HUES6 (cell line): Measurements from ENCODE around the gene ZNF226.
"Not testable (repeated sequence)": the region's sequence is repeated elsewhere in the genome, so short reads cannot be mapped to it uniquely, and the experiment has no call there.

Experiments
- H3K27ac ChIP-seq: 2 replicates; pipeline ENCODE4 v1.7.0; 2013; ENCODE audit warnings: low read depth, mild to moderate bottlenecking, low read length, inconsistent platforms
- H3K27me3 ChIP-seq: 2 replicates; pipeline ENCODE4 v1.6.1; 2013; ENCODE audit warnings: low read length; ENCODE audit not compliant: control insufficient read depth, insufficient read depth
- H3K36me3 ChIP-seq: 2 replicates; pipeline ENCODE4 v1.6.1; 2013; ENCODE audit warnings: low read length; ENCODE audit not compliant: control insufficient read depth, insufficient read depth
- H3K4me1 ChIP-seq: 2 replicates; pipeline ENCODE4 v1.6.1; 2013; ENCODE audit warnings: low read length; ENCODE audit not compliant: control insufficient read depth, insufficient read depth
- H3K4me3 ChIP-seq: 2 replicates; pipeline ENCODE4 v1.5.1; 2013; ENCODE audit warnings: low read depth, low read length
- H3K9ac ChIP-seq: one replicate; pipeline ENCODE4 v1.6.1; 2013; ENCODE audit warnings: mild to moderate bottlenecking, low read length
- H3K9me3 ChIP-seq: 2 replicates; pipeline ENCODE4 v1.6.1; 2013; ENCODE audit warnings: low read depth, low read length; ENCODE audit not compliant: control insufficient read depth, insufficient read depth

The ZNF226 gene

GRCh38 chr19:44164673-44165512, at the start of gene ZNF226:
TSS of gene ZNF226 (plus strand) at chr19:44165100. CDS start at chr19:44170081, 4,981 bp downstream.
- Histone ChIP-seq H3K9ac (peak within 1 kb of the TSS; percentile 88), H3K4me3 (peak within 1 kb of the TSS; percentile 87), H3K4me1 (no peaks in the 10 kb centered on the region), H3K36me3 (peaks cover 32% of the 10 kb centered on the region), H3K27me3 (no peaks in the 10 kb centered on the region), H3K9me3 (no peaks in the 10 kb centered on the region), H3K27ac (no peak within 1 kb of the TSS; the same call in 1 of the 2 replicates)

GRCh38 chr19:44121162-44121561, 43.7 kb upstream of the ZNF226 start:
- H3K27ac ChIP-seq, H3K9me3 ChIP-seq, H3K9ac ChIP-seq, H3K4me1 ChIP-seq, H3K4me3 ChIP-seq, H3K27me3 ChIP-seq: not testable (repeated sequence)
- peaks cover 36% of the 10 kb centered on the region for H3K36me3 ChIP-seq

- Histone ChIP-seq H3K4me3 (no peak overlapping the region), H3K9ac (no peak overlapping the region), H3K9me3 (peaks cover 8% of the 10 kb centered on the region; the same call in 1 of the 2 replicates), H3K27ac (no peak overlapping the region), H3K4me1 (no peaks in the 10 kb centered on the region), H3K27me3 (no peaks in the 10 kb centered on the region), H3K36me3 (peaks cover 32% of the 10 kb centered on the region)
Observed at GRCh38 chr19:44131955-44132354, 32.9 kb upstream of the ZNF226 start.

GRCh38 chr19:44141191-44142058, 23.5 kb upstream of the ZNF226 start, which contains the start of gene ZNF234:
TSS of gene ZNF234 (plus strand) at chr19:44141554. CDS start at chr19:44144633, 3,079 bp downstream.
- H3K36me3 ChIP-seq = peaks cover 9% of the 10 kb centered on the region
- no peaks in the 10 kb centered on the region for H3K27me3 ChIP-seq
- peak within 1 kb of the TSS; percentile 77 for H3K4me3 ChIP-seq
- peak within 1 kb of the TSS; percentile 45; the same call in 1 of the 2 replicates for H3K27ac ChIP-seq
- H3K4me1 ChIP-seq = no peaks in the 10 kb centered on the region
- H3K9ac ChIP-seq = peak within 1 kb of the TSS; percentile 47
- no peaks in the 10 kb centered on the region for H3K9me3 ChIP-seq

- peak overlapping the region; percentile 47 for H3K9ac ChIP-seq
- no peaks in the 10 kb centered on the region for H3K4me1 ChIP-seq
- no peak overlapping the region for H3K27ac ChIP-seq
- no peaks in the 10 kb centered on the region for H3K27me3 ChIP-seq
- H3K9me3 ChIP-seq = no peaks in the 10 kb centered on the region
- H3K36me3 ChIP-seq = peaks cover 10% of the 10 kb centered on the region
- H3K4me3 ChIP-seq = peak overlapping the region; percentile 77
Observed at GRCh38 chr19:44142059-44142433, 22.9 kb upstream of the ZNF226 start.

GRCh38 chr19:44149776-44150175, 15.1 kb upstream of the ZNF226 start:
- Histone ChIP-seq H3K36me3 (peaks cover 53% of the 10 kb centered on the region), H3K4me1 (no peaks in the 10 kb centered on the region), H3K9me3 (no peaks in the 10 kb centered on the region), H3K9ac (no peak overlapping the region), H3K27me3 (no peaks in the 10 kb centered on the region), H3K27ac (no peak overlapping the region), H3K4me3 (no peak overlapping the region)

GRCh38 chr19:44151491-44151890, 13.4 kb upstream of the ZNF226 start:
- no peaks in the 10 kb centered on the region for H3K4me1 ChIP-seq
- peaks cover 8% of the 10 kb centered on the region for H3K9me3 ChIP-seq
- no peak overlapping the region for H3K27ac ChIP-seq
- H3K27me3 ChIP-seq = no peaks in the 10 kb centered on the region
- no peak overlapping the region for H3K4me3 ChIP-seq
- H3K36me3 ChIP-seq = peaks cover 58% of the 10 kb centered on the region
- no peak overlapping the region for H3K9ac ChIP-seq

GRCh38 chr19:44156475-44156874, 8.4 kb upstream of the ZNF226 start:
- H3K36me3 ChIP-seq = peaks cover 43% of the 10 kb centered on the region
- H3K9me3 ChIP-seq = peaks cover 24% of the 10 kb centered on the region
- no peak overlapping the region for H3K27ac ChIP-seq
- H3K27me3 ChIP-seq = no peaks in the 10 kb centered on the region
- no peaks in the 10 kb centered on the region for H3K4me1 ChIP-seq
- H3K4me3 ChIP-seq = no peak overlapping the region
- H3K9ac ChIP-seq = no peak overlapping the region

GRCh38 chr19:44163789-44164188, 1.1 kb upstream of the ZNF226 start:
- Histone ChIP-seq H3K9ac (no peak overlapping the region), H3K36me3 (peaks cover 22% of the 10 kb centered on the region), H3K9me3 (peaks cover under 1% of the 10 kb centered on the region; the same call in 1 of the 2 replicates), H3K27me3 (no peaks in the 10 kb centered on the region), H3K4me3 (no peak overlapping the region), H3K4me1 (no peaks in the 10 kb centered on the region), H3K27ac (no peak overlapping the region)

- H3K9ac ChIP-seq = peak overlapping the region; percentile 88
- H3K27ac ChIP-seq = no peak overlapping the region
- H3K27me3 ChIP-seq = no peaks in the 10 kb centered on the region
- no peaks in the 10 kb centered on the region for H3K9me3 ChIP-seq
- no peaks in the 10 kb centered on the region for H3K4me1 ChIP-seq
- peaks cover 26% of the 10 kb centered on the region for H3K36me3 ChIP-seq
- peak overlapping the region; percentile 87 for H3K4me3 ChIP-seq
Observed at GRCh38 chr19:44164327-44164672, 600 bp upstream of the ZNF226 start.

- not testable (repeated sequence) for H3K27me3 ChIP-seq, H3K9me3 ChIP-seq, H3K27ac ChIP-seq, H3K4me3 ChIP-seq, H3K9ac ChIP-seq, H3K4me1 ChIP-seq
- H3K36me3 ChIP-seq = peaks cover 83% of the 10 kb centered on the region
Observed at GRCh38 chr19:44170660-44171059, 5.8 kb downstream of the ZNF226 start.
